Activated CD8-positive, alpha-beta T cell treated with anti-CD3 and anti-CD28 coated beads for 36 hours (primary cell): ENCODE data around the gene ITPR3. TPM values are rescaled to one million over a fixed set of nuclear protein-coding genes. Genes with fewer than 3 reads are reported as not detected.

ENCODE experiments used
- ATAC-seq: fragments of 200-7000 bp; cut with Tn5 transposase; one replicate; pipeline ENCODE4 v1.10.0; 2021; ENCODE audit warnings: mild to moderate bottlenecking, moderate library complexity
- CTCF ChIA-PET: fragments of 350-600 bp; sonication (Branson Sonifier 250); formaldehyde crosslinking; loops from one replicate; lab custom pipeline; 2021; ENCODE audit warnings: antibody characterized with exemption; lab: Charles Lee
- POLR2A ChIA-PET: fragments of 350-600 bp; sonication (Branson Sonifier 250); formaldehyde crosslinking; loops from one replicate; lab custom pipeline; 2021; ENCODE audit warnings: antibody characterized with exemption; lab: Charles Lee
- DNase-seq: peaks from one replicate; pipeline ENCODE4 v3.0.0-alpha.2; 2020
- H3K27ac Mint-ChIP-seq: one replicate; pipeline ENCODE4 v1.8.0; 2021; ENCODE audit warnings: mild to moderate bottlenecking, mixed read lengths
- H3K27me3 Mint-ChIP-seq: one replicate; pipeline ENCODE4 v1.8.0; 2021; ENCODE audit warnings: mixed read lengths
- H3K36me3 Mint-ChIP-seq: one replicate; pipeline ENCODE4 v1.8.0; 2021; ENCODE audit warnings: low read depth, mixed read lengths
- H3K4me1 Mint-ChIP-seq: one replicate; pipeline ENCODE4 v1.8.0; 2021; ENCODE audit warnings: low read depth, mixed read lengths
- H3K4me3 Mint-ChIP-seq: one replicate; pipeline ENCODE4 v1.8.0; 2021; ENCODE audit warnings: mild to moderate bottlenecking, moderate library complexity, mixed read lengths
- H3K9me3 Mint-ChIP-seq: one replicate; pipeline ENCODE4 v1.8.0; 2021; ENCODE audit warnings: mixed read lengths
- intact Hi-C: fragments of 100-400 bp; cut with micrococcal nuclease; formaldehyde crosslinking; loops from one replicate; pipeline ENCODE4 v1.10.0; 2022
- total RNA-seq, 2 experiments: library from RNA; stranded (reverse); gene quantifications; one replicate each; pipeline ENCODE4 v1.2.3, GENCODE V29; 2021
- TF ChIP-seq, protein P1 (sequence below): fragments of 200-600 bp; IDR thresholded peaks from one replicate; pipeline ENCODE4 v1.8.0; 2022; ENCODE audit warnings: antibody characterized with exemption, mild to moderate bottlenecking

The ITPR3 gene
- total RNA-seq, 2 experiments from 2014 or later = 36.6 to 38.0 TPM

DNA sequence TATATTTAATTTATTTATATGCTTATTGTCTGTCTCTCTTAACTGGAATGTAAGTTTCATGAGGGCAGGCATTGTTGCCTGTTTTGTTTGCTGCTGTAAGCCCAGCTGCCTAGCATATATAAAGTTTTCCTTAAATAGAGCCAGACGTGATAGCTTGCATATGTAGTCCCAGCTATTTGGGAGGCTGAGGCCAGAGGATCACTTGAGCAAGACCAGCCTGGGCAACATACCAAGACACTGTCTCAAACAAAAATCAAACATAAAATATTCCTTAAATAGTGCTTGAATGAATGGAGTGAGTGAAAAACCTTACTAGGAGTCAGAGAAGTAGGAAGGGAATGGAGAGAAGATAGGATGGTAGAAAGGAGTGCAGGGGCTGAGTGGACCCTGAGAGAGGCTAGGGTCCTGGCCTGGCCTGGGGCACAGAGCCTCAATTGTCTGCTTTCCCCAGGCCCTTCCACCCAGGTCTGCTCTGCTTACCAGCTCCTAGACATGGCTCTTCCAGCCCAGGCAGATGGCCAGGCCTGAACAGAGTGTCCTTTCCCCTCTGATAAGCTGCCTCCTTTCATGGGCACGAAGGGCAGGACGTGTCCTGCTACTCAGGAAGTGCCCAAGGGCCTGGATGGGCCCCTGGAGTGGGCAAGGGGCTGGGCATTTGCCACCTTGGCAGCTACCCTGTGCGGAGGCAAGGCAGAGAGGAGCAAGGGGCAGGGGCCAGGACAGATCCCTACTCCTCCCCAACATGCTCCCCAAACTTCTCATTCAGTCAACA is 23.4 kb upstream of the ITPR3 start:
- ChIA-PET POLR2A (interaction anchor here (1.6 to 1.8 kb wide), 2 partner anchors 10 to 17 kb away, joined by 5 read pairs; no protein-coding TSS in a partner anchor), CTCF (interaction anchor here (0.5 to 4.2 kb wide), 8 partner anchors 8 to 331 kb away, joined by 3 to 17 read pairs (median 4); partner anchors contain the start of gene UQCC2)
- Mint-ChIP-seq H3K27ac (no peak overlapping the region), H3K27me3 (no peaks in the 10 kb centered on the region), H3K9me3 (no peaks in the 10 kb centered on the region), H3K36me3 (no peaks in the 10 kb centered on the region), H3K4me3 (no peak overlapping the region), H3K4me1 (peaks cover 20% of the 10 kb centered on the region)
- ATAC-seq = no peak
- intact Hi-C loops = no loop called here
- no peak for DNase-seq
- TF ChIP-seq, protein P1, sequence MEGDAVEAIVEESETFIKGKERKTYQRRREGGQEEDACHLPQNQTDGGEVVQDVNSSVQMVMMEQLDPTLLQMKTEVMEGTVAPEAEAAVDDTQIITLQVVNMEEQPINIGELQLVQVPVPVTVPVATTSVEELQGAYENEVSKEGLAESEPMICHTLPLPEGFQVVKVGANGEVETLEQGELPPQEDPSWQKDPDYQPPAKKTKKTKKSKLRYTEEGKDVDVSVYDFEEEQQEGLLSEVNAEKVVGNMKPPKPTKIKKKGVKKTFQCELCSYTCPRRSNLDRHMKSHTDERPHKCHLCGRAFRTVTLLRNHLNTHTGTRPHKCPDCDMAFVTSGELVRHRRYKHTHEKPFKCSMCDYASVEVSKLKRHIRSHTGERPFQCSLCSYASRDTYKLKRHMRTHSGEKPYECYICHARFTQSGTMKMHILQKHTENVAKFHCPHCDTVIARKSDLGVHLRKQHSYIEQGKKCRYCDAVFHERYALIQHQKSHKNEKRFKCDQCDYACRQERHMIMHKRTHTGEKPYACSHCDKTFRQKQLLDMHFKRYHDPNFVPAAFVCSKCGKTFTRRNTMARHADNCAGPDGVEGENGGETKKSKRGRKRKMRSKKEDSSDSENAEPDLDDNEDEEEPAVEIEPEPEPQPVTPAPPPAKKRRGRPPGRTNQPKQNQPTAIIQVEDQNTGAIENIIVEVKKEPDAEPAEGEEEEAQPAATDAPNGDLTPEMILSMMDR = no peak

DNA sequence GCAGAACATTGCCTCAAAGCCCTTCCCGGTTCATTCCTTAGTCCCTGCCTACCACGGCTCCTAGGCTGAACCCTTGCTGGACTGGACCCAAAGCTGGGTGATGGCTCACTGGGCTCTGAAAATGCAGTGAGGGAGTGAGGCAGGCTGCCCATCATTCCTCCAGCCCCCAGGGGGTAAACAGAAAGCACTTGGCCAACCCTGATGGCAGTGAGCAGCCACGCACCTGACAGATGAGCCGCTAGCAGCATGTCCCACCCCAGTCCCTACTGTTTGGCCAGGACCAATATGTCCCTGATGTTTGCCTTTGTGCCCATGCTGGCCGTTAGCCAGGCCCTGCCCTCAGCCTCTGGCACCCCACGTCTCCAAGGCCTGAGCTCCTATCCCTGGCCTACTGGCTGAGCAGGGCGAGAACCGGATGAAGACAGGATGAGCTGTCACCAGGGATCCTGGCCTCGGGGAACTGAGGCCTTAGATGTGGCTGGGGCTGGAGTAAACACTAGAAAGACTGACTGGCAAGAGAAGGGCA is 21.6 kb upstream of the ITPR3 start:
- POLR2A ChIA-PET = interaction anchor here (0.6 to 1.7 kb wide), 2 partner anchors 22 to 66 kb away, joined by 3 to 8 read pairs; partner anchors contain the start of gene ITPR3
- CTCF ChIA-PET = interaction anchor here (4.2 kb wide), 1 partner anchor 9 kb away, joined by 17 read pairs; no protein-coding TSS in a partner anchor
- Mint-ChIP-seq H3K4me1 (peaks cover 12% of the 10 kb centered on the region), H3K27me3 (no peaks in the 10 kb centered on the region), H3K27ac (no peak overlapping the region), H3K9me3 (no peaks in the 10 kb centered on the region), H3K36me3 (no peaks in the 10 kb centered on the region), H3K4me3 (no peak overlapping the region)
- intact Hi-C loops = no loop called here
- TF ChIP-seq, protein P1 = no peak
- ATAC-seq = no peak
- DNase-seq = no peak

DNA sequence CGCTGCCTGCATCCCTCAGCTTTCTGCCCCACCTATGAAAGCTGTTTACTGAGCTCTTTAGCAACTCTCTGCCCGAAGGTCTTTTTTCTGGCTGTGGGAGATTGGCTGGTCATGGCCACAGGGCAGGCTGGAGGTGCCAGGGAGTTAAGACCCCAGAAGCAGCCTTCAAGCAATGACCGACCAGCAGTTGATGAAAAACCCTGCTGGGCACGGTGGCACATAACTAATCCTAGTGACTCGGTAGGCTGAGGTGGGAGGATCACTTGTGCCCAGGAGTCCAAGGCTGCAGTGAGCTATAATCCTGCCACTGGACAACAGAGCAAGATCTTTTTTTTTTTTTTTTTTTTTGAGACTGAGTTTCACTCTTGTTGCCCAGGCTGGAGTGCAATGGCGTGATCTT is 20.4 kb upstream of the ITPR3 start:
- H3K4me3 Mint-ChIP-seq = no peak overlapping the region
- peaks cover 12% of the 10 kb centered on the region for H3K4me1 Mint-ChIP-seq
- DNase-seq (no peak), ATAC-seq (no peak)
- TF ChIP-seq, protein P1 = no peak
- ChIA-PET POLR2A (no interaction called here), CTCF (interaction anchor here (1.3 to 4.2 kb wide), 2 partner anchors 7 to 99 kb away, joined by 3 to 17 read pairs; no protein-coding TSS in a partner anchor)
- H3K36me3 Mint-ChIP-seq = peaks cover 5% of the 10 kb centered on the region
- H3K27me3 Mint-ChIP-seq = no peaks in the 10 kb centered on the region
- intact Hi-C loops = no loop called here
- no peak overlapping the region for H3K27ac Mint-ChIP-seq
- H3K9me3 Mint-ChIP-seq = peaks cover 7% of the 10 kb centered on the region

DNA sequence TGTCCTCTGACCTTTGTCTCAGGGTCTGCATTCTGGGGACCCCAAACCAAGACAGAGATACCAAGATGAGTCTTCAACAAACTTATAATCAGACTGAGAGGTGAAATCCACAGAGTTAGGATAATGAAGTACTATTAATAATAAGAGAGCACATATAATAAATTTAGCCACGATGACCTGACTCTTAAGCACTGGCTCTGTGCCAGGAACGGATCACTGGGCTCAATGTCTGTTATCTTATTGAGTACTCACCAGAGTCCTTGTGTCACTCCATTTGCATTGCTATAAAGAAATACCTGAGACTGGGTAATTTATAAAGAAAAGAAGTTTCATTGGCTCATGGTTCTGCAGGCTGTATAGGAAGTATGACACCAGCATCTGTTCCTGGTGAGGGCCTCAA is 18.9 kb upstream of the ITPR3 start:
- ChIA-PET POLR2A (no interaction called here), CTCF (interaction anchor here (1.2 to 1.6 kb wide), 2 partner anchors 12 to 16 kb away, joined by 3 to 4 read pairs; no protein-coding TSS in a partner anchor)
- Mint-ChIP-seq H3K27me3 (no peaks in the 10 kb centered on the region), H3K36me3 (peaks cover 5% of the 10 kb centered on the region), H3K4me1 (peaks cover 3% of the 10 kb centered on the region), H3K9me3 (peaks cover 7% of the 10 kb centered on the region), H3K4me3 (no peak overlapping the region), H3K27ac (no peak overlapping the region)
- intact Hi-C loops = no loop called here
- ATAC-seq (no peak), DNase-seq (no peak)
- TF ChIP-seq, protein P1 = no peak
